NCI-H2196 (cell line): ENCODE data around the gene CHST13.
"Not testable (repeated sequence)": the region's sequence is repeated elsewhere in the genome, so short reads cannot be mapped to it uniquely, and the experiment has no call there.

Source experiments
- DNase-seq: peaks from one replicate; lab custom pipeline; 2025; ENCODE audit not compliant: unreplicated experiment; lab: John Stamatoyannopoulos, UW

CHST13 gene

DNA sequence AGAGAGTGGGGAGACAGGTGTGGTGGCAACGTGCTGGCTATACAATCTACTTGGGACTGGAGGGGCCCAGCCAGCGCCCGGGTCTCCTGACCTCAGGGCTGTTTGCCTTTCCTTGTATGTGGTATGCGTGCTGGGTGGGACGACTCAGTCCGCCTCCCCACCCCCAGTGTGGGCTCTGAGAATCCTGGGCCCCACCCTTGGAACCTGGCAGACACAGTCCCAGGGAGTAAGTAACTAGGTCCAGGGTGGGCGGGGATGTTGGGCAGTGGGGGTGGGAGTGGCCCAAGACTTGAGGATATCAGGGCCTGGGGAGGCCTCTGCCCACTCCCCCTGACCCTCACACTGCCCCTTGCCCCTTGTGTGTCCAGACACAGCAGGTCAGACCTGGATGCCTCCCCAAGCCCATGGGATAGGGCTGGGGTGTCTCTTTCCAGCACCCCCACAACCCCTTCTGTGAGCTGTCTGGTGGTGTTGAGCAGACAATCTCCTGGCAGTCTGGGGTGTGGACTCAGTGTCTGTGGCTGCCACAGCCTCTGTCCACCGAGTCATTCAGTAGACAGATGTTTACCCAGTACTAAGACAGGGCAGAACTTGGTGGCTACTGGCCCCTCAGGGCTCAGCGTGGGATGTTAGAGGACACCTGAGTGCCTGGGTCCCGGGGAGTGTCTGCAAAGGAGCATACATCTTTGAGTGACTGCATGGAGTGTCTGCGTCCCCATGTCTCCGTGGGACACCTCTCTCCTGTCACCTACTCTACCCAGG, 1.3 kb downstream of the CHST13 start:
- DNase-seq = no peak

DNA sequence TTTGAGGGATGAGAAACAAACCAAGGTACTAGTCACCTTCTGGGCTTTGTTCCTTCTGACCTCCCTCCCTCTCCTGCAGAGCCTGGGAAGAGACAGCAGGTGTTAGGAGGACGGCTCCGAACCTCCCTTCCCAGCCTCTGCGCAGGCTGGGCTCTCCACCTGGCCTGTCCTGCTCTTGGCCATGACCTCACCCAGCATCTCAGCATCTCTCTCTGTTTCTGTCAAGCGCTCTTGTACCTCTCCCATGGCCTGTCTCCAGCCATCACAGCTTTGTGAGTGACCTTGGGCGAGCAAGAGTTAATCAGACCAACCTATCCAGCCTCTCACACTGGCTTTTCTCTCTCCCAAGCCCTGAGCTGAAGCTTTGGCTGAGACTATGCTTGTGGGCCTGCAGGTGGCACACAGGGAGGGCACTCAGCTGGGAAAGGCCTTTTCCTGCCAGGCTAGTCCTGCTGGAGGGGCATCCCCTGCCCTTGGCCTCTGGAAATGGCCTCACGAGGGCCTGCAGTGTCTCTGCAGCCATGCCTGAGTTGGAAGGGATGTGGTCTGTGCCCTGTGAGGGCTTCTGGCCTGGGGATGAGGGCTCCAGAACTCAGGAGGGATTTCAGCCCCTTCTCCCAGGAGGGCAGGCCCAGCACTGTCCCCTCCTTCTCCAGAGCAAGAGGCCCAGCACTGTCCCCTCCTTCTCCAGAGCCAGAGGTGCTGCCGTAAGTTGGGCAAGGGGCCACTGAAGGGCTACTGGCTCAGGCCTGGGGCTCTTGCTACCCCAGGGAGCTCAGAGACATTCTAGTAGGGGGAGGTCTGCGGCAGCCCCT, 2.1 kb downstream of the CHST13 start:
- DNase-seq = peak; percentile 33

DNA sequence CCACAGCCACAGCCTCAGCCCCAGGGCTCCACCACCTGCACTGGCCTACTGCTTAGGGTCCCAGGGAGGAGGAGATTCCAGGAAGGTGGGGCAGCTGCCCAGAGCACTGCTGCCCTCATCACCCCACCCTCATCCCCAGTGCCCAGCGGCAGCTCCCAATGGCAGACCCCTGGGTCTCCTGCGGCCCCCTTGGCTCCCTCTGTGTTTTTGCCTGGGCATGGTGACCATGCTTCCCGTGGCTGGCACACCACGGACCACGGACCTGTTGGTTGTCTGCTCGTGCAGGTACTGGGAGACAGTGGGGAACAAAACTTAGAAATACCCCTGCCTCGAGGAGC, 2.7 kb downstream of the CHST13 start:
- DNase-seq = no peak

DNA sequence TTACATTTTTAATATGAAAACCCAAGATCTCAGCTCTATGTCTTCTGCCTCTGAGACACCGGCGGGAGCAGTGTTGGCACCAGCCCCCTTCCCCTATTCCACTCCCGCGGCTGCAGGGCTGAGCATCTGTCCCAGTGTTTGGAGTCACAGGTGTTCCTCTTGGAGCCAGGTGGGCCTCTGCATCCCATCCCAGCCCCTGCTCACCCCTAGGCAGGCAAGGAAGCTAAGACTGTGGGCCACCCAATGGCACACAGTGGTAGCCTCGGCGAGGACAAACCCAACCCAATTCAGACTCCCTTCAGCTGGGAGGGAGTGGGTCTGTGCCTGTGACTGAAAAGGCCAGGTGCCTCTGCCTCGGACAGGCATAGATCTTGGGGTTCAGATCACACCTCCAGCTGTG, 3.1 kb downstream of the CHST13 start:
- DNase-seq = no peak

DNA sequence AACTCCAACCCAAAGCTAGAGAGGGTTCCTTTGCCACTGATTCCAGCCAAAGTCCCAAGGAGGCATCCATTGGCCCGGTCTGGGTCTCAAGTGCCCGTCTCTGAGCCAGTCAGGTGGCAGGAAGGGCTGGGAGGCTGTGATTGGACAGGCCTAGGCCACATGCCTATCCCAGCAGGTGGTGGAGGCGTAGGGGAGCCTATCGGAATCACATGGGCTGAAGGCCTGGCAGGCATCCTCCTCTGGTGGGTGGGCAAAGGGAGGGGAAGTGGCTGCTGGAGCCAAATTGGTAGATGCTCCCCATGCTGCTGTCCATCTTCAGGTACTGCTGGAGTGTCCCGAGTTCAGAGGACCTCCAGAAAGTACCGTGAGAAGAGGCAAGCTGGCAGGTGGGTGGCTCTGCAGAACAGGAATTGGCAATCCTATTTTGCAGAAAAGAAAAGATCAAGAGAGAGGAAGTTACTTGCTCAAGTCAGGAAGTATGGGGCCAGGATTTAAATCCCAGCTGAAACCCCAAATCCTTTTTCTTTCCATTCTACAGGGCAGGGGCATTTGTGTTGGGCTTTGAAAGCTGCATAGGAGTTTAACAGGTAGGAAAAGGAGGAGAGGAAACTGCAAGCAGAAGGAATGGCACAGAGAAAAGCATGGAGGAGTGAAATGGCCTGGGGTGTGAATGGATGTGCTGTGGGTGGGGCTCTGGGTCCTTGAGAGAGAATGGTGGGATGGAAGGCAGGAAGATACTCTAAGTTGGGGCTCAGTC, 3.7 kb downstream of the CHST13 start:
- DNase-seq = no peak

DNA sequence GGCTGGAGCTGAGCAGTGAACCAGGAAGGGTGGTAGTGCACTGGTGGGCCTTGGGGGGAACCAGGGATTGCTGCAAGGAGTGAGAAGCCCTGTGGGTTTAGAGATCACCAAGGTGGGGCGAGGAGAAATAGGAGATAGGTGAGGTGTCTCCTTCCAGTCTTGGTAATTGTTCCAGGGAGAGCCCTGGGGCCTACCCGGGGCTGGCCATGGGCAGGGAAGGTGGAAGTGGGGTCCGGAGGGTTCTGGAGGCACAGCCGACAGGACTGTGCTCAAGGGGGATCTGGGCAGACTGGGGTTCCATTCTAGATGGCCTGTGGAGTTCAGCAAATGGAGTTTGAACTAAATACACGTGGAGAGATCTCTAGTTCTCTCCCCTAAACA, 4.5 kb downstream of the CHST13 start:
- DNase-seq = no peak

DNA sequence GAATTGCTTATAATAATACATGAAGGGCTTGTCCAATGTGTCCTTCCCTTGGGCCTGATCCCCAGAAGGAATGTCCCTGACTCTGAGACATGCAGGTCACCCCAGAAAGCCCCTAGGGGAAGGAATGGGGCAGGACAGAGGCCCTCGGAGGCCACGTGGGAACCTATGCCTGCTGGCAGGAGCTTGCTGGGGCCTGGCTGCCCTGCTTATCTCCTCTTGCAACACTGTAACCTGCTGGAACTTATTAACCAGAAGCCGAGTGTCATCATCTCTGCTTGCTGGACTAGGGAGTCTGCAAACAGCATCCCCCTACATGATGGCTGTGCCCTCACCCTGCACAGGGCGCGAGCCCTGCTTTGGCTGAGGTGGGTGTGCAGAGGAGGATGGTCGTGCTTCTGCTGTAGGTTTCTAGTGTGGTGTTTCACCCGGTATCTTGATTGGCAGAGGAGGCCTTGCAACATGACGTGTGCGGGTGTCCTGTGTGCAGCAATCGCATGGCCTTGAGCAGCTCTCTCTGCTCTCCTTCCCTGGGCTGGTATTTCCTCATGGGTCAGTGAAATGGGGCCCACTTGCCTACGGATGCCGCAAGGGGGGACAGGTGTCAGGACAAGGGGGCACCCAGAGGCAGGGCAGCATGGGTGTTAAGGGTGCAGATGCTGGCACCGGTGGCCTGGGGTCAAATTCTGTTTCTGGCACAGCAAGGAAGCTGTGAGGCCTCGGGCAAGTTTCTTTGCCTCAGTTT, 5.0 kb downstream of the CHST13 start:
- DNase-seq = no peak

DNA sequence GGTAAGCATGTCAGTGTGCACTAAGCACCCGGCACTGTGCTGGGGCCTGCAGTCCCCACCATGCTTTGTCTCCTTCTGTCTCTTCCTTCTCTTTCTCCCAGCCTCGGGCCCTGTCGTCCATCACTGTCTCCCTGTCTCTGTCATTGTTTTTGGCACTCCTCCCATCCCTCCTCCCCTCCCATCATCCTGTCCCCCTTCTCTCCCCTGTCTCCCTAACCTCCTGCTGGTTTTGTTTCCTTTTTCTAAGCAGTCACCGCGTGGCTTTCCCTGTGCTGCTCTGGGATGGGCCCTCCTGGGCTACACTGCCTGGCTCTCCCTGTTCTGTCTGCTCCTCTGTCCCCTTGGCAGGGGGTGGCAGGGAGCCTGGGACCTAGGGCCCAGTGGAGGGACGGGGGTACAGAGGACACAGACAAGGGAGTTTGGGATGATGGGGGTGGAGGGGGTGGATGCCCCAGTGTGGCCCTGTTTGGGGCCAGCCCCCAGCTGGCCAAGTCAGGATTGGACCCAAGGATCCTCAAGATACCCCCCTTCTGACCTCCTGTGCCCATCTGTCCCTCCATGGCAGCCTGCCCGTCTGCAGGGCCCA, 5.7 kb downstream of the CHST13 start:
- DNase-seq = no peak

DNA sequence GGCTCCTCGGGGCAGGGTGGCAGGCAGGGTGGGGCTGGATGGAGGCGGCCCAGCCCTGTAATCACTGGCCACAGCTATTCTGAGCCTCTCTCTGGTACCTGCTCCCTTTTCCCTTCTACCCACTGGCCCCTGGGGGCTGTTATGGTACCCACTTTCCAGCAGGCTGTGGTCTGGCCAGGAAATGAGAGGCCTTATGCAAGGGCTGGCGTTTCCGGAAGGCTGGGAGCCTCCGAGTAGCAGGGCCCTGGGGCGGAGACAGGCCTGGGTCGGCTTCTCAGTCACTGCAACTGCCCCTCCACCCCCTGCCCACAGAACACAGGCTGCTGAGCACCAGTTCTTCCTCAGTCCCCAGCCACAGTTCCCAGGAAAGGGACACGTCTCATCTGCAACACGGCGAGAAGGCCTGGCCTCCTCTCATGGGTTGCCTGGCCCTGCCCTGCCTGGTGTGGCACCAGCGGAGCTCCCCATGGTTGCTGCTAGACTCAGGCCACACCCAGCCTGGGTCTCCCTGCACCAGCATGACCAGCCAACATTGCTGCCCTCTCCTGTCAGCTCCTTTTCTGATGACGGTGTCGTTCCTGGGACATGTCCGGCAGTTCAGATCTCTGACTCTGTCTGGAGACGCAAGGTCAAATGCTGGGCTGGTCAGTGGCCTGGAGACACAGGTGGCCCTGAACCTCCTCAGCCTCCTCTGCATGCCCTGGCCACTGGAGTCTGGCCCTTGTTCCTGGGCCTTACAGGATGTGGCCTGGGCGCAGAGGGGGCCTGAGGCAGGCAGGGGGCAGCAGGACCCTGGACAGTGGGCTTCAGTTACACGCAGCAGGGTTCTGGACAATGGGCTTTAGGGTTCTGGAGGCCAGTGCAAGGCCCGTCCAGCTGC, 6.5 kb downstream of the CHST13 start:
- DNase-seq = no peak

DNA sequence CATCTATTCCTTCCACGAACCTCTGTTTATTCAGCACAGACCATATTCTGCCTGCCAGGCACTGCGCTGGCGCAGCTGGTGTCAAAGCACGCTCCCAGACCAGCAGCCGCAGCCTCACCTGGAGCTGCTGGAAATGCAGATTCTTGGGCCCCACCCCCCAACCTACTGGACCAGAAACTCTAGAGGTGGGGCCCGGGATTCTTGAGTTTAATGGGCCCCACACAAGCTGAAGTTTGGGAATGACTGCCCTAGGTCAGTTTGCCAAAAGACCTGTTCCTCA, 7.0 kb downstream of the CHST13 start:
- DNase-seq = no peak

DNA sequence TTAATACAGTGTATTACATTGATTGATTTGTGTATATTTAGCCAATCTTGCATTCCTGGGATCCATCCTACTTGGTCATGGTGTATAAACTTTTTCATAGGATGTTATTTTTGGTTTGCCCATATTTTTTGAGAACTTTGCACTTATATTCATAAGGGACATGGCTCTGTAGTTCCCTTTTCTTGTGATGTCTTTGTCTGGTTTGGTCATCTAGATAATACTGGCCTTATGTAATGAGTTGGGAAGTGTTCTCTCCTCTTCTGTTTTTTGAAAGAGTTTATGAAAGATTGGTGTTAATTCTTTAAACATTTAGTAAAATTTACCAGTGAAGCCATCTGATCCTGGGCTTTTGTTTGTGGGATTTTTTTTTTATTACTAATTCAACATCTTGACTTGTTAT, 9.6 kb downstream of the CHST13 start:
- no peak for DNase-seq

DNA sequence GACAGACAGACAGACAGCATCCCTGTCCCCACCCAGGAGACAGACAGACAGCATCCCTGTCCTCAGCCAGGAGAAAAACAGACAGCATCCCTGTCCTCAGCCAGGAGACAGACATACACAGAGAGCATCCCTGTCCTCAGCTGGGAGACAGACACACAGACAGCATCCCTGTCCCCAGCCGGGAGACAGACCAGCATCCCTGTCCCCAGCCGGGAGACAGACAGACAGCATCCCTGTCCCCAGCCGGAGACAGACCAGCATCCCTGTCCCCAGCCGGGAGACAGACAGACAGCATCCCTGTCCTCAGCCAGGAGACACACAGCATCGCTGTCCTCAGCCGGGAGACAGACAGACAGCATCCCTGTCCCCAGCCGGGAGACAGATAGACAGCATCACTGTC, 10.8 kb downstream of the CHST13 start:
- DNase-seq = not testable (repeated sequence)

DNA sequence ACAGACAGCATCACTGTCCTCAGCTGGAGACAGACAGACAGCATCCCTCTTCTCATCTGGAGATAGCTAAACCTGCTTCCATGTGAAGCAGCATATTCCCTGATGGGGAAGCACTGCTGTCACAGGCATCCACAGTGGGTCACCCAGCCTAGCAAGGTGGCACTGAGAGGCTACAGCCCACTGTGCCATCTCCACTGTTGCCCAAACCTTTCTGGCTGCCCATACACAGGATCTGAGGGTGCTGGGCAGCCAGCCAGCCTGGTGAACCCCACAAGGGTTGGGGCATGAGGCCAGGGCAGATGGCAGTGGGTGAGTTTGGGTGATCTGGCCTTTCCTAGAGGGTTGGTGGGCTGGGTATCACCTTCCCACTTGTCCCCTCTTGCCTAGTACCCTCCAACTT, 11.7 kb downstream of the CHST13 start:
- no peak for DNase-seq

DNA sequence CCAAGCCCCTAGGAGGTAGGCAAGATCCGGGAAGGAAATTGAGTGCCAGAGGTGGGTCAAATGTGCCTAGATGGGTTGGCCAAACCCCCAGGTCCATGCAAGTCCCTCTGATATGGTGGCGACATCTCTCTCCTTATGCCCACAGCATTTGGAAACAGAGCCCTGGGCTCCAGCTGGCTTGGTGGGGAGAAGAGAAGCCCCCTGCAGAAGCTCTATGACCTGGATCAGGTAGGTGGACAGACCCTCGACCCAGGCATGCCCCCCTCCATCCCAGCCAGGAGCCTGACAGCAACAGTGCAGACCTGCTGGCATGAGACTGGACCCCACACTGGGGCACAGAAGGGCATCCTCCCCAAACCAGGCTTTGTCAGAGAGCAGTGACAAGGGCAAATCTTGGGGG, 12.2 kb downstream of the CHST13 start:
- DNase-seq = no peak

DNA sequence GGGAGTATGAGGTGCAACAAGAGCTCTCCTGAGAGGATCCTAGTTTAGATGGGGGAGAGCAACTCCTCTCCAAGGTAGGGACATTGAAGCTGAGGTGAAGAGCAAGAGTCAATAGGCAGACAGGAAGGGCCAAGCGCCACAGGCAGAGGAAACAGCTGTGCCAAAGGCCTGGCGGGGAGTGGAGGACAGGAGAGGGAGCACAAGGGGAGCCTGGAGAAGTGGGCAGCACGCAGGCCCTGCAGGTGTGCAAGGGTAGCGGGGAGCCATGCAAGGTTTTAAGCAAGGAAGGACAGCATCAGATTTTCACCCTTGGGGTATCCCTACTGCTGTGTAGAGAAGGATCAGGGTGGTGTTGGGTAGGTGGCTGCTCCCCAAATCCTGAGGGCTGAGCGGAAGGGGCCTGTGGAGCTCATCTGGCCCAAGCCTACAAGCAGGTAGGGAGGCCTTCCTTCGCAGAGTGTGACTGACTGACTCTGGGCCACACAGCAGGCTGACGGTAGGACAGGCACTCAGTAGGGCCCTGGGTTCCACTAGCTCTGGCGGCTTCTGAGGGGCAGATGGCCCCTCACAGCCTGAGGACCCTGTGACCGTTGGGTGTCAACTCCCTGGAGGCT, 13.3 kb downstream of the CHST13 start:
- peak; percentile 51 for DNase-seq

DNA sequence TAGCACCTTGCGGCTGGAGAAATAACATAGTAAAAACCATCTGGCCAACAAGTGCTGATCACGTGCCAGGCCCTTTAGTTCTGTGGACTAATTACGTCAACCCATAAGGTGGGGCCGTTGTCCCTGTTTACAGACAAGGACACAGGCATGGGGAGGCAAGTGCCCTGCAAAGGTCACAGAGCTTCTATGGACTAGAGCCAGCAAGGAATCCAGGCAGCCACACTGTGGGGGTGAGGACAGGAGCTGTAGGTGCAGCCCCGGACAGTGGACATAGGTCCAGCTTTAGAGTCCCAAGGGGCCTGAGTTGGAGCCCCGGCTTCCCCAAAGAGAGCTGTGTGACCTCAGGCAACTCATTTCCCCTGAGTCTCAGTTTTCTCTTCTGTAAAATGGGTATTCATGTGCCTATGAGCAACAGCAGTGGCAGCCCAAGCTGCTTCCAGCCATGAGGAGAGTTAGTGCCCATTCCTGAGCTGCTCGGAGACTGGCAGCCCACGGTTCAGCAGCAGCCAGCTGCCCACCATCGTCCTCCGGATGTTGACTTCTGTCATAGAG, 13.9 kb downstream of the CHST13 start:
- DNase-seq = peak; percentile 67

DNA sequence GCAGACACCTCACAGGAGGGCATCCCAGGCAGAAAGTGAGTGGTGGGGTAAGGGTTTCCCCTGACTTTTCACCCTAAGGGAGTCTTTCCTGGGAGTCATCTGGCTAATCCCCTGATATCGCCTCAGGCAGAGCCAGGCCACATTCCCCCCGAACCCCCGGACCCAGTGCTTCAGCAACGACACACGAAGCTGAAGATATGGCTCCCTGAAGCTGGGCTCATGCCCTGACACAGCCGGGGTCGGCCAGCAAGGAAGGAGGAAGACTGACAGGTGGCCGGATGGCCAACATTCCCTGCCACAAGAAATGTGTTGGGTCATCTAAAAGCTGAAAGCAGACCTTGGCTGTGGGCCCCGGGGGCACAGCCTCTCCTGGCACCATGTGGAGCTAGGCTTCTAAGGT, 14.4 kb downstream of the CHST13 start:
- no peak for DNase-seq

DNA sequence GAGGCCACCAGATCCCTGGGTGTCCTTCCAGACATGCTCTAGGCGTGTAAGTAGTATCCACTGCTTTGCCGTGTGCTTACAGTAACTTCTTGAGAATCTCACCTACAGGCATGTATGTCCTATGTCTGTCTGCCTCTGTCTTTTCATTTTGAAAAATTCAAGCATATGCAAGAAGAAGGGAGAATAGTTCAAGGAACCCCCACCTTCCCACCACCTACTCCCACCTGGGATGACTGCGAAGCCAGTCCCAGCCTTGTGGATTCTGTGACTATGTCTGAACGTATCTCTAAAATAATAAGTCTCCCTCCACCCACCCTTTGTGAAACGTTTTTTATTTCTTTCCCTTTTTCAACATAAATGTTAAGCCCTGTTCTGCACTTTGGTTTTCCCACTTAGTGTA, 15.0 kb downstream of the CHST13 start:
- DNase-seq = no peak

DNA sequence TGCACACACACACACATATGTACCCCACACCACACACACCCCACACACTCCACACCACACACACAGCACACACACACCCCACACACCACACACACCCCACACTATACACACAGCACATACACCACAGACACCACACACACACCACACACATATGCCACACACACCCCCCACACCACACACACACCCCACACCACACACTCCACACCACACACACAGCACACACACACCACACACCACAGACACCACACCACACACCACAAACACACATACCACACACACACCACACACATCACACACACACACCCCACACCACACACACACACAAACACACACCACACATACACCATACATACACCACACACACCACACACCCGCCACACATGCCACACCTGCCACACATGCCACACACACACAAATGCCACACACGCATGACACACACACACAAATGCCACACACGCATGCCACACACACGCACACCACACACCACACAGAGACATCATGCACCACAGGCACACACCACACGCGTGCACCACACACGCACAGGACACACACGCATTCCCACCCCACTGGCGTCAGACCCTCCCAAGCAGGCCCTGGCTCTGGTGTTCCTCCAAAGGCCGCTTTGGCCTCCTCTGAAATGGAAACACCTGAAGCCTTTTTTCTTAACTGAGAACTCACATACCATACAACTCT, 15.7 kb downstream of the CHST13 start:
- no peak for DNase-seq
